GM12878 (cell line): ENCODE measurements around the gene GAK. TPM values are rescaled to one million over a fixed set of nuclear protein-coding genes. Genes with fewer than 3 reads are reported as not detected.

Experiments used
- ATAC-seq: fragments of 200-7000 bp; cut with Tn5 transposase; 3 replicates; pipeline ENCODE4 v1.9.1; 2020; ENCODE audit warnings: mild to moderate bottlenecking, moderate library complexity
- BruUV-seq: library from RNA; stranded (reverse); fragments of 400-500 nt; replicated peaks from 2 replicates; lab custom pipeline; 2021; lab: Mats Ljungman, UMichigan
- CTCF ChIA-PET: fragments of 300-600 bp; sonication (Branson Sonifier 250); formaldehyde crosslinking; extraction: SDS; loops from one replicate; lab custom pipeline; 2021; ENCODE audit warnings: inconsistent platforms; lab: Yijun Ruan, JAX
- POLR2A ChIA-PET: fragments of 350-600 bp; formaldehyde crosslinking; extraction: SDS; loops from one replicate; lab custom pipeline; 2021; ENCODE audit warnings: inconsistent platforms; lab: Charles Lee
- RAD21 ChIA-PET: fragments of 300-600 bp; sonication (Branson Sonifier 250); formaldehyde crosslinking; loops from one replicate; lab custom pipeline; 2023; ENCODE audit warnings: antibody characterized with exemption; ENCODE audit not compliant: unreplicated experiment; lab: Charles Lee
- SMC1A ChIA-PET: fragments of 300-600 bp; sonication (Branson Sonifier 250); formaldehyde crosslinking; loops from one replicate; lab custom pipeline; 2023; ENCODE audit not compliant: unreplicated experiment, uncharacterized antibody; lab: Charles Lee
- DNase-seq: peaks from one replicate; pipeline ENCODE4 v3.0.0-alpha.2; 2011; ENCODE audit warnings: low read depth, low spot score
- FAIRE-seq: peaks from 3 replicates; lab custom pipeline; 2011; peaks lifted over from hg19 to GRCh38; lab: Jason Lieb, UNC
- H2AFZ ChIP-seq: 2 replicates; pipeline ENCODE4 v1.6.0; 2011; ENCODE audit warnings: low read depth, low read length, control low read depth; ENCODE audit not compliant: control insufficient read depth
- H3K27ac ChIP-seq: 2 replicates; pipeline ENCODE4 v1.5.1; 2011; ENCODE audit warnings: control low read depth; ENCODE audit not compliant: control insufficient read depth, insufficient read depth
- H3K27me3 ChIP-seq, 2 experiments: replicated peaks in 1 of 2; 2 replicates each; pipeline versions ENCODE4 v1.6.0 to v1.6.1; 2011; ENCODE audit warnings: low read length in 1 of 2; ENCODE audit not compliant: control insufficient read depth in 2 of 2, insufficient read depth in 2 of 2
- H3K36me3 ChIP-seq, 2 experiments: 2 replicates each; pipeline ENCODE4 v1.5.1; 2011; ENCODE audit warnings: low read length in 1 of 2; ENCODE audit not compliant: control insufficient read depth in 2 of 2, insufficient read depth in 2 of 2
- H3K4me1 ChIP-seq: 2 replicates; pipeline ENCODE4 v1.6.1; 2011; ENCODE audit warnings: mild to moderate bottlenecking, low read length, moderate library complexity, mixed read lengths; ENCODE audit not compliant: control insufficient read depth, insufficient read depth
- H3K4me2 ChIP-seq: 2 replicates; pipeline ENCODE4 v1.6.0; 2011; ENCODE audit warnings: control low read depth; ENCODE audit not compliant: control insufficient read depth, insufficient read depth
- H3K4me3 ChIP-seq: fragments of 200-600 bp; sonication (generic); 2 replicates; pipeline ENCODE4 v1.5.1; 2016
- H3K79me2 ChIP-seq: 2 replicates; pipeline ENCODE4 v1.6.0; 2011; ENCODE audit warnings: low read length; ENCODE audit not compliant: control insufficient read depth, insufficient read depth
- H3K9ac ChIP-seq: 2 replicates; pipeline ENCODE4 v1.8.0; 2011; ENCODE audit warnings: low read length, control low read depth, mixed read lengths; ENCODE audit not compliant: control insufficient read depth, insufficient read depth
- H3K9me3 ChIP-seq: replicated peaks from 3 replicates; pipeline ENCODE4 v1.5.1; 2011; ENCODE audit warnings: mild to moderate bottlenecking, low read length; ENCODE audit not compliant: control insufficient read depth, insufficient read depth
- H4K20me1 ChIP-seq: 2 replicates; pipeline ENCODE4 v1.6.0; 2011; ENCODE audit not compliant: control insufficient read depth, insufficient read depth
- MXI1 ChIP-seq: fragments of 150-350 bp; IDR thresholded peaks from 2 replicates; pipeline ENCODE4 v1.6.1; 2011; ENCODE audit warnings: low read depth, mild to moderate bottlenecking, inconsistent platforms, low read length, improper control_type of control experiment
- SKIL ChIP-seq: fragments of 450-650 bp; IDR thresholded peaks from 2 replicates; pipeline ENCODE4 v1.6.1; 2017; ENCODE audit warnings: mild to moderate bottlenecking, low read depth, inconsistent platforms; ENCODE audit not compliant: poor library complexity, severe bottlenecking
- STAT3 ChIP-seq: IDR thresholded peaks from 2 replicates; pipeline ENCODE4 v1.6.1; 2011; ENCODE audit warnings: low read depth, low read length, improper control_type of control experiment
- ZBTB11 ChIP-seq: fragments of 450-650 bp; formaldehyde crosslinking; IDR thresholded peaks from 2 replicates; pipeline ENCODE4 v1.5.0; 2022; ENCODE audit warnings: mild to moderate bottlenecking, missing genetic modification characterization
- ZNF207 ChIP-seq: fragments of 450-650 bp; IDR thresholded peaks from 2 replicates; pipeline ENCODE4 v1.6.1; 2014; ENCODE audit warnings: antibody characterized with exemption, mild to moderate bottlenecking, borderline replicate concordance
- WGBS: methylation state at CpG from one replicate; pipeline ENCODE4 v1.1.6; 2016; ENCODE audit warnings: low lambda C conversion rate; ENCODE audit not compliant: insufficient replicate concordance, insufficient coverage; ENCODE audit errors: missing lambda C conversion rate; 5-methylcytosine and 5-hydroxymethylcytosine counted together
- in situ Hi-C: fragments of 300-500 bp; cut with MboI; formaldehyde crosslinking; loops from 9 replicates; pipeline ENCODE4 v1.14.3; 2018; ENCODE audit warnings: mixed read lengths
- intact Hi-C: fragments of 100-400 bp; cut with micrococcal nuclease; formaldehyde crosslinking; loops from one replicate; pipeline ENCODE4 v1.14.2; 2022; ENCODE audit not compliant: unreplicated experiment
- polyA plus RNA-seq, 11 experiments: library from polyadenylated mRNA; depleted of rRNA in 4 of 11; unstranded in 6 of 11; stranded (reverse) in 5 of 11; fragments of >200 nt; fragmentation: Nextera tagmentation in 4 of 11; fragmentation: Illumina TruSeq in 1 of 11; extraction: Ambion mirVana in 4 of 11; extraction: Trizol in 1 of 11; gene quantifications; 1 replicate in 1 of 11; 2 replicates in 10 of 11; pipeline versions ENCODE4 v1.2.1 to v1.2.3, GENCODE V29; 2011 to 2016; ENCODE audit warnings: inconsistent platforms in 2 of 11, missing spikeins in 2 of 11, low read depth in 1 of 11
- total RNA-seq, 4 experiments: library from RNA; depleted of rRNA in 3 of 4; stranded (reverse); fragments of >200 nt in 3 of 4; fragmentation: Illumina TruSeq in 1 of 4; extraction: Trizol in 1 of 4; gene quantifications; 2 replicates each; pipeline versions ENCODE4 v1.2.1 to v1.2.3, GENCODE V29; 2013 to 2021

Gene GAK
- total and polyA plus RNA-seq, 10 of the 15 experiments (the other 5 are each of a cell fraction or from before 2014, with no cell fraction given), result 0.82 to 127 (median 53.8) TPM

GRCh38 chr4:851701-852430 lies 80.2 kb downstream of the GAK start:
- no TSS peak for BruUV-seq

More at GRCh38 chr4:851701-852430, 80.2 kb downstream of the GAK start:
- ChIA-PET POLR2A (no interaction called here), RAD21 (no interaction called here)
- no peak for DNase-seq
- ATAC-seq, result no peak
- Histone ChIP-seq H3K27ac (no peak overlapping the region), H2AFZ (no peak overlapping the region), H4K20me1 (no peaks in the 10 kb centered on the region), H3K9me3 (peaks cover 7% of the 10 kb centered on the region), H3K9ac (no peak overlapping the region), H3K27me3 (no peaks in the 10 kb centered on the region)
- WGBS, result 95% methylated on average over 31 of the region's 33 CpGs
- in situ Hi-C loops (no loop called here), intact Hi-C loops (no loop called here)
- FAIRE-seq, result no peak
- no peak for TF ChIP-seq MXI1
- no peak for TF ChIP-seq STAT3
- TF ChIP-seq ZBTB11 (CRISPR knock-in tag), result no peak
- no peak for TF ChIP-seq SKIL
- TF ChIP-seq ZNF207, result no peak
- TF ChIP-seq, all 136 proteins: peak for 0
- SMC1A ChIA-PET, result no interaction called here
- Histone ChIP-seq H3K36me3 (peaks cover 0 to 4% of the 10 kb centered on the region in 2 experiments; a peak in 3 of 4 replicates), H3K4me1 (no peaks in the 10 kb centered on the region), H3K4me3 (no peak overlapping the region), H3K79me2 (no peaks in the 10 kb centered on the region), H3K4me2 (no peak overlapping the region)
- CTCF ChIA-PET, result no interaction called here
